Measurements from ENCODE around the gene TEX14.

GRCh38 chr17:58641887-58642311, 49.9 kb downstream of the TEX14 start:
- TF ChIP-seq CTCF (IDR thresholded peaks at IDR 0.05) (no peak), ZFX (IDR thresholded peaks at IDR 0.05; ENCODE audit: borderline replicate concordance) (no peak)

All from 22Rv1 (cell line).